ENCODE data around the gene PDIA2. TPM values are rescaled to one million over a fixed set of nuclear protein-coding genes. Genes with fewer than 3 reads are reported as not detected.

PDIA2 gene
- total RNA-seq, 1 donor from 2014 or later: not detected

DNA sequence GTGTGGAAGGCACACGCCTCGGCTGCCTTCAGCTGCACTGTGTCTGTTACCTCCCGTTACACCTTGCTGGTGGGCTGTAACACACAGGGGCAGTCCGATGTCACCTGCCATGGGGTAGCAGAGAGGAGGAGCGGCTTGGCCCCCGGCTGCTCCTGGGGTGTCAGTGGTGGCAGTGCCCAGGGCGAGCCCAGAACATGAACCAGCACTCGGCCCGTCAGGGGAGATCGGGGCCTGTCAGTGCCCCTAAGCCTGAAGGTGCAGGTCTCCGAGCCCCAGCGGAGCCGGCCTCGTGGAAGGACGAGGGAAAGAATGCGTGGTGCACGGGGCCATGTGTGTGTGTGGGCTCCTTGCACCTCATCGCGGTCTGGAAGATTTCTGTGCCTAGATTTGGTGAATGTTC is 22.6 kb upstream of the PDIA2 start:
- no peaks in the 10 kb centered on the region for H3K27me3 ChIP-seq (ENCODE audit: low read depth)
- peaks cover 73% of the 10 kb centered on the region for H3K36me3 ChIP-seq
- no peak for ATAC-seq
- H3K4me3 ChIP-seq: no peak overlapping the region
- no peak for DNase-seq
- TF ChIP-seq CTCF (IDR thresholded peaks at IDR 0.05): no peak
- H3K4me1 ChIP-seq: no peaks in the 10 kb centered on the region
- H3K27ac ChIP-seq: no peak overlapping the region
- no peaks in the 10 kb centered on the region for H3K9me3 ChIP-seq
- intact Hi-C loops (cut with DNase I): no loop called here

DNA sequence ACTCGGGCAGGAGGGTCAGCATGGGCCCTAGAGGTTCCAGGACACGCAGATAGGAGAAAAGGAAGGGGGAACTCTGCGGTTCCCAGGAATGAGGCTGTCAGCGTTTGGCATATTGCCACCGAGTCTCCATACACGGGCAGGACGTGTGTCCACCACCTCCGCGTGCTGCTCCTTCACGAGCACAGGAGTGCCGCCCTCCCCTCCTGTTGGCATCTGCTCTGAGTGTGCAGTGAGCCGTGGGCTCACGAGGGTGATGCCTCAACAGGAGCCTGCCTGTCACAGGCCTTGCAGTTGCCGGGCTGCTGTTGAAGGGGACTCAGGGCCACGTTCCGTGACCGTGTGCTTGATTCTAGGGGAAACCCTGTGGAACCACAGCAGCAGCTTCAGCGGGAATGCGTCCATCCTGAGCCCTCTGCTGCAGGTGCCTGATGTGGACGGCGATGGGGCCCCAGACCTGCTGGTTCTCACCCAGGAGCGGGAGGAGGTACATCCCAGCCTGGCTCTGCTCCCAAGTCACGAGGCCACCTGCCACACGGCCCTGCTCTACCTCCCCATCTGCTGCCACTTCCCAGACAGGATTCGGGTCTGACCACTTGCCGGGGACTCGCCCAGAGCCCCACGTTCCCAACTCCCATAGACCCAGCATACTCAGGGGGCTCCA is 21.8 kb upstream of the PDIA2 start:
- Histone ChIP-seq H3K36me3 (peaks cover 66% of the 10 kb centered on the region), H3K27me3 (ENCODE audit: low read depth) (no peaks in the 10 kb centered on the region), H3K27ac (no peak overlapping the region), H3K4me3 (no peak overlapping the region), H3K4me1 (no peaks in the 10 kb centered on the region), H3K9me3 (no peaks in the 10 kb centered on the region)
- intact Hi-C loops (cut with DNase I): no loop called here
- no peak for ATAC-seq
- no peak for DNase-seq
- no peak for TF ChIP-seq CTCF (IDR thresholded peaks at IDR 0.05)

- H3K4me3 ChIP-seq: no peak overlapping the region
- no peaks in the 10 kb centered on the region for H3K4me1 ChIP-seq
- ATAC-seq (no peak), DNase-seq (no peak)
- TF ChIP-seq CTCF (IDR thresholded peaks at IDR 0.05): no peak
- intact Hi-C loops (cut with DNase I): no loop called here
- no peaks in the 10 kb centered on the region for H3K27me3 ChIP-seq (ENCODE audit: low read depth)
- H3K27ac ChIP-seq: no peak overlapping the region
- peaks cover 64% of the 10 kb centered on the region for H3K36me3 ChIP-seq
- no peaks in the 10 kb centered on the region for H3K9me3 ChIP-seq
Observed at GRCh38 chr16:262121-262745, 20.7 kb upstream of the PDIA2 start.

- Histone ChIP-seq H3K36me3 (peaks cover 64% of the 10 kb centered on the region), H3K4me1 (no peaks in the 10 kb centered on the region), H3K27me3 (ENCODE audit: low read depth) (no peaks in the 10 kb centered on the region), H3K27ac (no peak overlapping the region), H3K4me3 (no peak overlapping the region), H3K9me3 (no peaks in the 10 kb centered on the region)
- intact Hi-C loops (cut with DNase I): no loop called here
- DNase-seq: no peak
- no peak for TF ChIP-seq CTCF (IDR thresholded peaks at IDR 0.05)
- no peak for ATAC-seq
Observed at GRCh38 chr16:263182-263774, 19.7 kb upstream of the PDIA2 start.

- TF ChIP-seq CTCF (IDR thresholded peaks at IDR 0.05): no peak
- DNase-seq (no peak), ATAC-seq (no peak)
- Histone ChIP-seq H3K27me3 (ENCODE audit: low read depth) (no peaks in the 10 kb centered on the region), H3K4me3 (no peak overlapping the region), H3K27ac (no peak overlapping the region), H3K4me1 (no peaks in the 10 kb centered on the region), H3K9me3 (no peaks in the 10 kb centered on the region), H3K36me3 (peaks cover 64% of the 10 kb centered on the region)
- intact Hi-C loops (cut with DNase I): no loop called here
Observed at GRCh38 chr16:263944-264343, 19.0 kb upstream of the PDIA2 start.

Measured in lower lobe of right lung (tissue), 2 donors.